Cardiac fibroblast (primary cell): Measurements from ENCODE around the gene AQP5.

Experiments used
- DNase-seq, 2 donors: peaks; one replicate each; pipeline versions ENCODE4 v3.0.0 to v3.0.0-alpha.2; 2010; ENCODE audit warnings: low read depth in 2 of 2
- H3K4me3 ChIP-seq, 2 donors: replicated peaks in 1 of 2; 1 replicate in 1 of 2; 2 replicates in 1 of 2; pipeline ENCODE4 v1.5.1; 2011; ENCODE audit warnings: low read depth in 2 of 2, low read length in 2 of 2, mild to moderate bottlenecking in 2 of 2, moderate library complexity in 1 of 2
- TF ChIP-seq, protein P1 (sequence below): IDR thresholded peaks from one replicate; pipeline ENCODE4 v1.5.1; 2011; ENCODE audit warnings: low read depth, mild to moderate bottlenecking, low read length, inconsistent platforms

AQP5 gene

DNA sequence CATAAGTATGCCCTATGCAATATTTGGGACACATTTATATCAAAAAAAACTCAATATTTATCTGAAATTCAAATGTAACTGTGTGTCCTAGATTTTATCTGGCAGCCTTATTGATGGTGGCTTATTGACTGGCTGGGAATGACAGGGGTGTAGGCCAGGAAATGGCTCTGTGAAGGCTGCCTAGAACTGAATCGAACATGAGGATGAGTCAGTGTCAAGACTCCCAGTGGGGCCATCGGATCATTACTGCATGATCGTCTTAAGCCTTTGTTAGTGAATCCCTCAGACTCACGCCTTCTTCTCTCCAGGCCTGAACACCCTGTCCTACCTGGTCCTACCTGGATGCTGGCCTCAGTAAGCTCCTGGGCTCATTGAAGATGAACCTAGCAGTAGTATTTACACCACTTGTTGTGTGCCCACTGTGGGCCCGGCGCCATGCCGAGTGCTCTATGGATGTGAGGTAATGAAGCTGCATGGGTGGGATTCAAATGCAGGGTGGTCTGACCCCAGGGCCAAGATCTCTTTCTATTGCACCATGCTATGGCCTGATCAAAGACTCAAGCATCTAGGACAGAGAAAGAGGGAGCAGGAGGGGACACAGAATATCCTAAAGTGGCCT is 36.9 kb upstream of the AQP5 start:
- no peak overlapping the region for H3K4me3 ChIP-seq
- no peak for DNase-seq
- TF ChIP-seq, protein P1, sequence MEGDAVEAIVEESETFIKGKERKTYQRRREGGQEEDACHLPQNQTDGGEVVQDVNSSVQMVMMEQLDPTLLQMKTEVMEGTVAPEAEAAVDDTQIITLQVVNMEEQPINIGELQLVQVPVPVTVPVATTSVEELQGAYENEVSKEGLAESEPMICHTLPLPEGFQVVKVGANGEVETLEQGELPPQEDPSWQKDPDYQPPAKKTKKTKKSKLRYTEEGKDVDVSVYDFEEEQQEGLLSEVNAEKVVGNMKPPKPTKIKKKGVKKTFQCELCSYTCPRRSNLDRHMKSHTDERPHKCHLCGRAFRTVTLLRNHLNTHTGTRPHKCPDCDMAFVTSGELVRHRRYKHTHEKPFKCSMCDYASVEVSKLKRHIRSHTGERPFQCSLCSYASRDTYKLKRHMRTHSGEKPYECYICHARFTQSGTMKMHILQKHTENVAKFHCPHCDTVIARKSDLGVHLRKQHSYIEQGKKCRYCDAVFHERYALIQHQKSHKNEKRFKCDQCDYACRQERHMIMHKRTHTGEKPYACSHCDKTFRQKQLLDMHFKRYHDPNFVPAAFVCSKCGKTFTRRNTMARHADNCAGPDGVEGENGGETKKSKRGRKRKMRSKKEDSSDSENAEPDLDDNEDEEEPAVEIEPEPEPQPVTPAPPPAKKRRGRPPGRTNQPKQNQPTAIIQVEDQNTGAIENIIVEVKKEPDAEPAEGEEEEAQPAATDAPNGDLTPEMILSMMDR = no peak

DNA sequence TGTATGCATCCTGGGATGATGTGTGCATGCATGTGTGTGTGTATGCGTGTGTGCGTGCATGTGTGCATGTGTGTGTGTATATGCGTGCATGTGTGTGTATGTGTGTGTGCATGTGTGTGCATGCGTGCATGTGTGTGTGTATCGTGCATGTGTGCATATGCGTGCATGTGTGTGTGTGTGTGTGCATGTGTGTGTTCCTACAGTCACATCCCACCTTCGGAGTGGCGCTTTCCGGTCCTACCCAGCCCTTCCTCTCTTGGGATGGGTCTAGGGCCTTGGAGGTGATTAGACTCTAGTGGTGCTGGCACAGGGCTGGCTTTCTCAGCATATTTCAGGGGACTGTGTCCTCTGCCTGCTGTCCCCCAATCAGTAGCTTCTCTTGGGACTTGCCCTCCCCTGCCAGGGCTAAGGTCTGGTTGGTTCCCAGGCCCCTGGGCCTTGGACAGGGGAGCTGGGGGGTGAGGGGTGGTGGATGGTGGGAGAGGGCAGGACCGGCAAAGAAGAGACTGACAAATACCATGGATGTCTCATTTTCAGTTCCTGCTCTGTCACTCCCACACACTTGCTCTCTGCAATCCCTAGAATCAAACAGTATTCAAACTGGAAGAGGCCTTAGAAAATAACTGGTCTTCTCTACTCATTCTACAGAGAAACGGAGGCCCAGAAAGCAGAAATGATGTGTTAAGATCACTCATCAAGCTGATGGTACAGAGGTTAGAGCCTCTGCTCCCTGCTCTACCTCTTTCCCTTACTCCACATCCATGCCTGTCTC is 36.1 kb upstream of the AQP5 start:
- TF ChIP-seq, protein P1 = no peak
- H3K4me3 ChIP-seq = no peak overlapping the region
- no peak for DNase-seq

DNA sequence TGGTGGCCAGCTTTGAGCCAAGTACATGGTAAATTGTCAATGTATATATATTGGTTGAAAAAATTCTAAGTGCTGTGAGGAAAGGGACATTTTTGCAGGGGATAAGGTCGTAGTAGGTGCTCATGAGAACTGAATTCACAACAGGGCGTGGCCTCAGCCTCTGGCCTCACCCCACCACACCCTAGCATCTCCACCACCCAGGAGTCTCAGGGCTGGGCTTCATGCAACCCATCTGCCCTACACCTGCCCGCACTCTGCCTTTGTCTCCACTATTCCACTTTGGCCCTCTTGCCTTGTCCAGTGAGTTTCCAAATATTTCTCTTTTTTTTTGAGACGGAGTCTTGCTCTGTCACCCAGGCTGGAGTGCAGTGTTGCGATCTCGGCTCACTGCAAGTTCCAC is 33.2 kb upstream of the AQP5 start:
- no peak overlapping the region for H3K4me3 ChIP-seq
- TF ChIP-seq, protein P1 = no peak
- no peak for DNase-seq

DNA sequence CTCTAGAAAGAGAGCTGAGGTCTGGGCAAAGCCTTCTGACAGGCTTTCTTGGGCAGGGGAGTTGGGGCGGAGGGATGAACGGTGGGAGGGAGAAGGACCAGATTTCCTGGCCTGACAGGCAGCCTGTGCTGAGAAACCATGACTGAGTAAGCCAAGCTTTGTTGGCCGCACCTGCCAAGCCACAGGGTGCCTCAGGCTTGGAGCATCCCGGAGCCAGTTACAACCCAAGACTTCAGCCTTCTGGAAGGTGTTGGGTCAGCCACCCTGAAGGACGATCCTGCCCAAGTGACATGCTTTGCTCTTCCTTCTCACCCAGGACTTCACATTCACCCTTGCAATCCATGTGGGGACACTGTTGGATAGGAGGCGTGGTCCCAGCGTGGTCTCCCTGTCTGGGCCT is 32.1 kb upstream of the AQP5 start:
- no peak overlapping the region for H3K4me3 ChIP-seq
- TF ChIP-seq, protein P1 = no peak

DNA sequence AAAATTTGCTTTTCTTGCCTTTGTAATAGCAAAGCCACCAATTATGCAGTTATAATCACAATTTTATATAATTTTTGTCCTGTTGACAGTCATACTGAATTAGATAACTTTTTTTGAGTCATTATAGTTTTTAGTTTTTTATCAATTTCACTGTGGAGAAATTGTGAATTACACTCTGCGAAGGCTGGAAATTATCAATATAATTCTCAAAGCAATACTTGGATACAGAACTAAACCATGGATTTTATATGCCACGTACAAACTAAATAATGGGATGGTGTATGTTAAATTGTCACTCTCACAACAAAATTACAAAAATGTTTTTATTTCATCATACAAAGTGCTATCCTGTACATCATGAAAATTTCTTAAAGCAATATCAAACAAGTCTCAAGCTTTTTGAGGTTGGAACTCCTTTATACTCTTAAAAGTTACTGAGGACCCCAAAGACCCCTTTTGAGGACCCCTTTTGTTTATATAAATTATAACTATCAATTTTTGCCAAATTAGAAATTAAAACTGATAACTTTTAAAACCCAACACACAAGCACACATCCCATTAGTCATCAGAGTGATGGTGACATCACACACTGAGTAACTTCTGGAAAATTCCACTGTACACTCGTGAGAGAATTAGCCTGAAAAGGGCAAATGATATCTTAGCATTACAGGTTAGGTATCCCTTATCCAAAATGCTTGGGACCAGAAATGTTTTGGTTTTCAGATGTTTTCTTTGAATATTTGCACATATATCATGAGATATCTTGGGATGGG is 31.0 kb upstream of the AQP5 start:
- H3K4me3 ChIP-seq = no peak overlapping the region
- TF ChIP-seq, protein P1 = no peak
- DNase-seq = peak; percentile 64 to 82

More for the DNA sequence above, 32.1 kb upstream of the AQP5 start:
- DNase-seq = no peak

DNA sequence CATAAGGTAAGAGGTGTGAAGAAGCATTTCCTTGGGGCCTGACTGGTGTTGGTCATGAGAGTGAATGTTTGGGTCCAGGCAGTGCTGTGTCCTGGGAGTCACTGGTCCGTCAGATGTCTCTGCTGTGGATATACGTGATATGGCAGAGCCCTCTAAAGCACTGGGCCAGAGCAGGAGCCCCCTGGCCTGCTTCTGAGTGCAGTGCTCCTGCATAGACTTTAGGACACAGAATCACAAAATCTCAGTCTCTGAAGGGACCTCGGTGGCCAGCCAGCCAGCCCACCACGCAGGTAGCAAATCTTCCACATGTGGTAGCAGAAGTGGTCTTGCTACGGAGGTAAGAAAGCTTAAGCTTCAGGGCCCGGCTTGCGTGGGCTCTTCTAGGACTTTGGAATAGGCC is 29.6 kb upstream of the AQP5 start:
- DNase-seq = no peak
- H3K4me3 ChIP-seq = no peak overlapping the region
- TF ChIP-seq, protein P1 = no peak
